ENCODE measurements around the gene ITGA11. TPM values are rescaled to one million over a fixed set of nuclear protein-coding genes. Genes with fewer than 3 reads are reported as not detected.

ITGA11 gene
- total RNA-seq, 1 experiment from 2014 or later = not detected

- peaks cover 28% of the 10 kb centered on the region for H3K27me3 ChIP-seq (ENCODE audit: low read length)
- CTCF ChIA-PET = no interaction called here
Measured at GRCh38 chr15:68429691-68430470, 2.1 kb downstream of the ITGA11 start.

DNA sequence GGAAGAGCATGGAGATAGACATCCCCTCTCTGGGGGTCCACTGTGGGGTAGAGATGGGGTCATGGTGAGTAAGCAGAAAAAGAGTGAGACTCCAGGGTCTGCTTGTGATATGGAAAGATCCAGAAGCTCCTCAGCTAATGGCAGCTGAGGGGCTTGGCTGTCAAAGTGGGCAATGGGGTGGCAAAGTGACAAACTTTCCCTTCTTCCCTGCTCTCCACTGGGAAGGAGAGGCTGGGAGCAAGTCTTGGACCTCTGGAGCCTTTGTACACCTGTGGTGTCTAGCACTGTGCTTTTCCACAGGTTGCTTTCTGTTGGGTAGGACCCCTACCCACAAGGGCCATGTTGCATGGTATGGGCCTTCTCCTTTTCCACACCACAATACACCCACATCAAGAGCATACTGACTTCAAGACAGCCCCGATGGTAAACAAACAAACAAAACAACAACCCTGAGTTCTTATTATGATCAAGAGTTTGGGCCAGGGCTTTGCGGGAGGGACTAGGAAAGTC is 3.5 kb downstream of the ITGA11 start:
- ChIA-PET POLR2A (ENCODE audit: unreplicated experiment) (no interaction called here), CTCF (no interaction called here)
- Histone ChIP-seq H3K4me1 (ENCODE audit: insufficient read depth, low read length) (no peaks in the 10 kb centered on the region), H3K9ac (ENCODE audit: low read length) (no peak overlapping the region), H2AFZ (ENCODE audit: low read length) (no peak overlapping the region), H3K9me2 (replicated peaks; ENCODE audit: low read length) (no peaks in the 10 kb centered on the region), H3K4me3 (ENCODE audit: low read length) (no peak overlapping the region), H3K27ac (ENCODE audit: low read length) (no peak overlapping the region), H4K20me1 (ENCODE audit: low read length) (no peaks in the 10 kb centered on the region), H3K27me3 (ENCODE audit: low read length) (peaks cover 19% of the 10 kb centered on the region), H3K9me3 (ENCODE audit: low read length) (no peaks in the 10 kb centered on the region), H3K79me2 (ENCODE audit: low read length) (no peaks in the 10 kb centered on the region), H3F3A (ENCODE audit: low read length, unreplicated experiment) (no peaks in the 10 kb centered on the region), H3K4me2 (ENCODE audit: low read length) (no peak overlapping the region), H3K36me3 (ENCODE audit: low read depth, low read length) (no peaks in the 10 kb centered on the region)
- ATAC-seq (no peak), DNase-seq (no peak)
- no TSS peak for BruUV-seq (replicated peaks)
- intact Hi-C loops (cut with micrococcal nuclease) = no loop called here
- no peak for TF ChIP-seq EZH2phosphoT487 (IDR thresholded peaks at IDR 0.05; ENCODE audit: borderline replicate concordance, low read length)
- no peak for TF ChIP-seq EZH2 (IDR thresholded peaks at IDR 0.05; ENCODE audit: low read length, unreplicated experiment)
- TF ChIP-seq CTCF (conservative IDR thresholded peaks at IDR 0.05; ENCODE audit: low read depth, low read length) = no peak

More at GRCh38 chr15:68429691-68430470, 2.1 kb downstream of the ITGA11 start:
- Histone ChIP-seq H4K20me1 (ENCODE audit: low read length) (no peaks in the 10 kb centered on the region), H2AFZ (ENCODE audit: low read length) (no peak overlapping the region), H3K36me3 (ENCODE audit: low read depth, low read length) (no peaks in the 10 kb centered on the region), H3K4me2 (ENCODE audit: low read length) (no peak overlapping the region), H3K9me2 (replicated peaks; ENCODE audit: low read length) (no peaks in the 10 kb centered on the region), H3K27ac (ENCODE audit: low read length) (no peak overlapping the region), H3K9ac (ENCODE audit: low read length) (no peak overlapping the region), H3K9me3 (ENCODE audit: low read length) (no peaks in the 10 kb centered on the region), H3K4me3 (ENCODE audit: low read length) (no peak overlapping the region), H3F3A (ENCODE audit: low read length, unreplicated experiment) (no peaks in the 10 kb centered on the region), H3K4me1 (ENCODE audit: insufficient read depth, low read length) (no peaks in the 10 kb centered on the region), H3K79me2 (ENCODE audit: low read length) (no peaks in the 10 kb centered on the region)
- DNase-seq = no peak
- no peak for ATAC-seq
- POLR2A ChIA-PET (ENCODE audit: unreplicated experiment) = no interaction called here
- intact Hi-C loops (cut with micrococcal nuclease) = no loop called here
- TF ChIP-seq CTCF (conservative IDR thresholded peaks at IDR 0.05; ENCODE audit: low read depth, low read length) (no peak), EZH2phosphoT487 (IDR thresholded peaks at IDR 0.05; ENCODE audit: borderline replicate concordance, low read length) (no peak), EZH2 (IDR thresholded peaks at IDR 0.05; ENCODE audit: low read length, unreplicated experiment) (no peak)
- BruUV-seq (replicated peaks) = no TSS peak

DNA sequence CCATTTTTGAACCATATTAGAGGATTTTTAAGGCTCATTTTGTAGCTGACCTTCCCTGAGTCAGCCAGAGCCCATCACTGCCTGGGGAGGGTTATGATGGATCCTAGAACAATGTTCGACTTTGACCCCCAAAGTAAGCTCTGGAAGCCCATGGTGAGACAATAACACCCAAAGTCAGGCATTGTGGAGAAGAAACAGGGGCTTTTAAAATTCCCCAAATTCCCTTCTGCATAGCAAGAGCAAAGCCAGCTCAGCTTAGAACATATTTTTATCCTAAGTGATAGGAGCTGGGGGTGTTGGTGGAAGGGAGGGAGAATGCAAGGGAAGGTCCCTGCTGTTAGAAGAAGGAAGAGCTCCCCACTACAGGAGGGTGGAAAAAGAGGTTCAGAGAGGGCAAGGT is 4.0 kb downstream of the ITGA11 start:
- Histone ChIP-seq H3K79me2 (ENCODE audit: low read length) (no peaks in the 10 kb centered on the region), H3F3A (ENCODE audit: low read length, unreplicated experiment) (no peaks in the 10 kb centered on the region), H3K9me2 (replicated peaks; ENCODE audit: low read length) (no peaks in the 10 kb centered on the region), H3K4me3 (ENCODE audit: low read length) (no peak overlapping the region), H2AFZ (ENCODE audit: low read length) (no peak overlapping the region), H3K4me2 (ENCODE audit: low read length) (no peak overlapping the region), H3K4me1 (ENCODE audit: insufficient read depth, low read length) (no peaks in the 10 kb centered on the region), H3K9me3 (ENCODE audit: low read length) (no peaks in the 10 kb centered on the region), H3K9ac (ENCODE audit: low read length) (no peak overlapping the region), H3K27me3 (ENCODE audit: low read length) (peaks cover 15% of the 10 kb centered on the region), H3K27ac (ENCODE audit: low read length) (no peak overlapping the region), H3K36me3 (ENCODE audit: low read depth, low read length) (no peaks in the 10 kb centered on the region), H4K20me1 (ENCODE audit: low read length) (no peaks in the 10 kb centered on the region)
- ChIA-PET CTCF (no interaction called here), POLR2A (ENCODE audit: unreplicated experiment) (no interaction called here)
- no peak for ATAC-seq
- no peak for TF ChIP-seq EZH2 (IDR thresholded peaks at IDR 0.05; ENCODE audit: low read length, unreplicated experiment)
- TF ChIP-seq EZH2phosphoT487 (IDR thresholded peaks at IDR 0.05; ENCODE audit: borderline replicate concordance, low read length) = no peak
- TF ChIP-seq CTCF (conservative IDR thresholded peaks at IDR 0.05; ENCODE audit: low read depth, low read length) = no peak
- BruUV-seq (replicated peaks) = no TSS peak
- DNase-seq = no peak
- intact Hi-C loops (cut with micrococcal nuclease) = no loop called here

Measured in PC-3 (cell line).